Skin epidermis (tissue), 12 donors: Measurements from ENCODE around the gene SERPINA5.

Experiments used
- H3K27ac ChIP-seq, 21 experiments: fragments of 200-600 bp; sonication (generic) in 11 of 21; one replicate each; pipeline ENCODE4 v1.5.0; 2020; ENCODE audit warnings: mild to moderate bottlenecking in 3 of 21, inconsistent platforms in 2 of 21, moderate library complexity in 2 of 21
- H3K4me3 ChIP-seq, 7 experiments: fragments of 200-600 bp; sonication (generic) in 2 of 7; one replicate each; pipeline ENCODE4 v1.5.0; 2020; ENCODE audit warnings: inconsistent platforms in 2 of 7, mild to moderate bottlenecking in 2 of 7, moderate library complexity in 1 of 7

The SERPINA5 gene

DNA sequence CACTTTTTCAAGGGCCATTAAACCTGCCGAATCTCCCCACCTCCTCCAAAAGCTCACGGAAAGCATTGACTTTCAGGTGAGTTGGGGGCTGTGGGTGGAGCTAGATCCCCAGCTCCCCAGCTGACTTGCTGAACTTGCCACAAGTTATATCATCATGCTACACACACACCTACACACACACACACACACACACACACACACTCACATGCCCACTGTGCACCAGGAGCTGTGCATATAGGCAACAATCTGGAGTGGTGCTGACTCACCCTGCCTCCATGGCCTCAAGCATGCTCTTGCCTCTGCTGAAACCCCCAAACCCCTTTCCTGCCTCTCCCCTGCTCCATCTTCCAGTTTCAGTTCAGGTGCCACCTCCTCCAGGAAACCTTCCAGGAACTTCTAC is 57.1 kb downstream of the SERPINA5 start:
- Histone ChIP-seq H3K4me3 (no peak overlapping the region), H3K27ac (no peak overlapping the region)

DNA sequence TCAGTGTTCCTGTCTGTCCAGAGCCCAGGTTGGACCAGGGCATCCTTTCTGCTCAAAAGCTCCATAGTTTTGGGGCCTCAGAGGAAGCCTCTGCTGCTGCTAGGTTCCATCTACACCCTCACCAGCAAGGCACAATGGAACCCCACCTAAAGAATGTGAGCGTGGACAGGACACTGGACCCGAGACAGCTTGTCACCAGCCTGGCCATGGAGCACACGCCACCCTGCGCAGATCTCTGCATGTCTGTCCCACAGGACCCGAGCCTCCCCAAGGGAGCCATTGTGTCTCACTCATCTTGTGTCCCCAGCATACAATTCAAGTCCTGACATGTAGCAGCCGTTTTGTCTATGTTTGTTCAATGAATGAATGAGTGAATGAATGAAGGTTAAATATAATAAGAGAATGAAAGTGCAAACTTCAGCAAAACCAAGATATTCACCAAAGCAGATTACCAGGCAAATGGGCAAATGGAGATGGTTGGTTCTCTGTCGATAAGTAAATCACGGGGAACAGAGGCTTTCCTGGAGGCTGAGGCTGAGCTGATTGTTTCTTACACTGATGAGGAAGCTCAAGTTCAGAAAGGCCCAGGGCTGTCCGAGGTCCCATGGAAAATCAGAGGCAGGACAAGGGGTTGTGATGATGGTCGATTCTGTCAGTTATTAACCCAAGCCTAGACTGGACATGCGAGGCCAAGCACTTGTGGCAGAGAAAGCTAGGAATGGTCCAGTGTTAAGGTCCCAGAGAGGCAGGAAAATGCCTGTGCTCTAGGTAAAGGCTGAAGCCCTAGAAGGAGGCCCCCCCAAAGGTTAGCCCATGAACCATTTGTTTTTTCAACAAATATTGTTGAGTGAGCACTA is 58.0 kb downstream of the SERPINA5 start:
- H3K4me3 ChIP-seq = no peak overlapping the region
- no peak overlapping the region for H3K27ac ChIP-seq

- no peak overlapping the region for H3K27ac ChIP-seq
- no peak overlapping the region for H3K4me3 ChIP-seq
Measured at GRCh38 chr14:94640721-94641631, 59.8 kb downstream of the SERPINA5 start.

GRCh38 chr14:94641632-94641955 is 60.4 kb downstream of the SERPINA5 start:
- no peak overlapping the region for H3K27ac ChIP-seq
- no peak overlapping the region for H3K4me3 ChIP-seq
